H1 (cell line): ENCODE data around the gene MRTFB. TPM values are rescaled to one million over a fixed set of nuclear protein-coding genes. Genes with fewer than 3 reads are reported as not detected.

Experiments used
- BRCA1 ChIP-seq: IDR thresholded peaks from 2 replicates; pipeline ENCODE4 v1.6.1; 2012; ENCODE audit warnings: low read depth, low read length, improper control_type of control experiment
- CEBPB ChIP-seq: IDR thresholded peaks from 2 replicates; pipeline ENCODE4 v1.6.1; 2012; ENCODE audit warnings: low read depth, low read length
- CHD7 ChIP-seq: fragments of 300-600 bp; sonication (generic); IDR thresholded peaks from 2 replicates; pipeline ENCODE4 v1.7.1; 2012; ENCODE audit warnings: low read length, moderate library complexity, mild to moderate bottlenecking, inconsistent platforms; ENCODE audit not compliant: insufficient replicate concordance
- MAFK ChIP-seq: IDR thresholded peaks from 2 replicates; pipeline ENCODE4 v1.6.1; 2012; ENCODE audit warnings: low read depth, mild to moderate bottlenecking, improper control_type of control experiment, low read length
- SRF ChIP-seq: IDR thresholded peaks from 2 replicates; pipeline ENCODE4 v1.6.1; 2011; ENCODE audit warnings: mild to moderate bottlenecking, low read depth, low read length, moderate library complexity
- polyA plus RNA-seq, 7 experiments: library from polyadenylated mRNA; depleted of rRNA in 3 of 7; stranded (reverse) in 5 of 7; unstranded in 2 of 7; fragments of >200 nt in 5 of 7; fragments of 200-250 nt in 2 of 7; gene quantifications; 1 replicate in 5 of 7; 2 replicates in 1 of 7; 4 replicates in 1 of 7; pipeline versions ENCODE4 v1.2.1 to v1.2.3, GENCODE V29; 2011 to 2013; ENCODE audit warnings: missing spikeins in 2 of 7, mixed read lengths in 2 of 7
- total RNA-seq: library from RNA; stranded (reverse); fragmentation: NEBNext Ultra II Directional; extraction: Animal tissue kit (Norgen Biotek cat#: 25700); gene quantifications from 2 replicates; pipeline ENCODE4 v1.2.1, GENCODE V29; 2021

The MRTFB gene
- total and polyA plus RNA-seq, 2 of the 8 experiments (the other 6 are each of a cell fraction or from before 2014, with no cell fraction given) = 13.5 to 34.9 TPM

- TF ChIP-seq CHD7 (no peak), MAFK (no peak), SRF (no peak), BRCA1 (no peak), CEBPB (no peak)
Measured at GRCh38 chr16:14132696-14133048, 61.6 kb downstream of the MRTFB start (continued).
